SK-N-SH treated with all-trans-retinoic acid at 6 μM for 48 hours (cell line): ENCODE measurements around the gene GRM4.

Source experiments
- ATAC-seq: fragments of 200-7000 bp; cut with Tn5 transposase; 3 replicates; pipeline ENCODE4 v1.9.1; 2020; ENCODE audit warnings: mild to moderate bottlenecking, moderate library complexity
- ARNTL ChIP-seq: fragments of 450-650 bp; formaldehyde crosslinking; IDR thresholded peaks from 2 replicates; pipeline ENCODE4 v1.5.0; 2020; ENCODE audit warnings: low read depth, mild to moderate bottlenecking, moderate library complexity, borderline replicate concordance
- BACH2 ChIP-seq: fragments of 250-450 bp; sonication (Bioruptor Pico); IDR thresholded peaks from 2 replicates; pipeline ENCODE4 v1.9.0; 2021; ENCODE audit warnings: mild to moderate bottlenecking, borderline replicate concordance
- CREB5 ChIP-seq: fragments of 250-450 bp; sonication (Bioruptor Pico); IDR thresholded peaks from 2 replicates; pipeline ENCODE4 v1.5.1; 2020; ENCODE audit warnings: low read depth, mild to moderate bottlenecking, moderate library complexity
- CSDC2 ChIP-seq: fragments of 250-450 bp; sonication (Bioruptor Pico); IDR thresholded peaks from 2 replicates; pipeline ENCODE4 v1.5.0; 2020; ENCODE audit warnings: mild to moderate bottlenecking, moderate library complexity
- CSRNP3 ChIP-seq: fragments of 250-450 bp; sonication (Bioruptor Pico); IDR thresholded peaks from 2 replicates; pipeline ENCODE4 v1.5.1; 2021; ENCODE audit warnings: mild to moderate bottlenecking, moderate library complexity
- ESRRG ChIP-seq: fragments of 250-450 bp; sonication (Bioruptor Pico); IDR thresholded peaks from 2 replicates; pipeline ENCODE4 v1.6.1; 2021; ENCODE audit warnings: mild to moderate bottlenecking
- GLIS3 ChIP-seq: fragments of 250-450 bp; sonication (Bioruptor Pico); IDR thresholded peaks from 2 replicates; pipeline ENCODE4 v1.5.0; 2020; ENCODE audit warnings: mild to moderate bottlenecking, moderate library complexity
- ISL1 ChIP-seq: fragments of 250-450 bp; sonication (Bioruptor Pico); IDR thresholded peaks from 2 replicates; pipeline ENCODE4 v2.1.2; 2022; ENCODE audit warnings: mild to moderate bottlenecking, moderate library complexity
- OSR1 ChIP-seq: fragments of 250-450 bp; sonication (Bioruptor Pico); IDR thresholded peaks from 2 replicates; pipeline ENCODE4 v1.8.0; 2022; ENCODE audit warnings: moderate library complexity, mild to moderate bottlenecking, inconsistent platforms
- PATZ1 ChIP-seq: fragments of 250-450 bp; sonication (Bioruptor Pico); IDR thresholded peaks from 2 replicates; pipeline ENCODE4 v1.8.0; 2020; ENCODE audit warnings: mild to moderate bottlenecking, moderate library complexity, borderline replicate concordance
- POU6F1 ChIP-seq: fragments of 250-450 bp; sonication (Bioruptor Pico); IDR thresholded peaks from 2 replicates; pipeline ENCODE4 v1.8.0; 2021; ENCODE audit warnings: low read depth, mild to moderate bottlenecking, moderate library complexity, borderline replicate concordance
- PPARA ChIP-seq: fragments of 250-450 bp; sonication (Bioruptor Pico); IDR thresholded peaks from 2 replicates; pipeline ENCODE4 v1.5.0; 2020; ENCODE audit warnings: mild to moderate bottlenecking, borderline replicate concordance
- RARB ChIP-seq: fragments of 250-450 bp; sonication (Bioruptor Pico); IDR thresholded peaks from 2 replicates; pipeline ENCODE4 v1.8.0; 2021; ENCODE audit warnings: mild to moderate bottlenecking, moderate library complexity
- SNAI2 ChIP-seq: fragments of 250-450 bp; sonication (Bioruptor Pico); IDR thresholded peaks from 2 replicates; pipeline ENCODE4 v1.5.0; 2020; ENCODE audit warnings: mild to moderate bottlenecking, moderate library complexity
- TCF4 ChIP-seq: fragments of 250-450 bp; sonication (Bioruptor Pico); IDR thresholded peaks from 2 replicates; pipeline ENCODE4 v1.8.0; 2021; ENCODE audit warnings: mild to moderate bottlenecking, moderate library complexity, borderline replicate concordance
- TOX ChIP-seq: fragments of 250-450 bp; sonication (Bioruptor Pico); IDR thresholded peaks from 2 replicates; pipeline ENCODE4 v1.8.0; 2021; ENCODE audit warnings: mild to moderate bottlenecking, moderate library complexity, borderline replicate concordance
- ZC3H10 ChIP-seq: fragments of 250-450 bp; sonication (Bioruptor Pico); IDR thresholded peaks from 2 replicates; pipeline ENCODE4 v1.5.1; 2021; ENCODE audit warnings: mild to moderate bottlenecking, moderate library complexity
- ZFP3 ChIP-seq: fragments of 250-450 bp; sonication (Bioruptor Pico); IDR thresholded peaks from 2 replicates; pipeline ENCODE4 v1.5.0; 2020; ENCODE audit warnings: mild to moderate bottlenecking, moderate library complexity
- ZFP30 ChIP-seq: fragments of 450-650 bp; formaldehyde crosslinking; IDR thresholded peaks from 2 replicates; pipeline ENCODE4 v1.5.0; 2022; ENCODE audit warnings: mild to moderate bottlenecking, moderate library complexity
- ZNF565 ChIP-seq: fragments of 450-650 bp; formaldehyde crosslinking; conservative IDR thresholded peaks from 2 replicates; pipeline ENCODE4 v1.5.0; 2020; ENCODE audit warnings: low read depth, mild to moderate bottlenecking, moderate library complexity
- ZNF70 ChIP-seq: fragments of 450-650 bp; formaldehyde crosslinking; IDR thresholded peaks from 2 replicates; pipeline ENCODE4 v1.5.0; 2020; ENCODE audit warnings: mild to moderate bottlenecking, moderate library complexity
- ZNF8 ChIP-seq: fragments of 450-650 bp; formaldehyde crosslinking; IDR thresholded peaks from 2 replicates; pipeline ENCODE4 v1.5.0; 2020; ENCODE audit warnings: mild to moderate bottlenecking, moderate library complexity
- TF ChIP-seq, protein P1 (sequence below): fragments of 250-450 bp; sonication (Bioruptor Pico); IDR thresholded peaks from 2 replicates; pipeline ENCODE4 v1.5.0; 2020; ENCODE audit warnings: mild to moderate bottlenecking, moderate library complexity

Gene GRM4

GRCh38 chr6:34110610-34111009 is 35.3 kb downstream of the GRM4 start:
- TF ChIP-seq ZNF8 (CRISPR knock-in tag), result no peak
- TF ChIP-seq CREB5, result no peak
- TF ChIP-seq ZFP3 (CRISPR knock-in tag), result no peak
- no peak for TF ChIP-seq ZNF565
- TF ChIP-seq CSDC2 (CRISPR knock-in tag), result no peak
- TF ChIP-seq BACH2, result no peak
- no peak for TF ChIP-seq PPARA (CRISPR knock-in tag)
- no peak for TF ChIP-seq OSR1
- no peak for TF ChIP-seq ARNTL (CRISPR knock-in tag)
- TF ChIP-seq TOX, result no peak
- TF ChIP-seq ZNF70, result no peak
- TF ChIP-seq SNAI2 (CRISPR knock-in tag), result no peak
- TF ChIP-seq POU6F1 (CRISPR knock-in tag), result no peak
- ATAC-seq, result no peak

- ATAC-seq, result no peak
- no peak for TF ChIP-seq CREB5
- TF ChIP-seq GLIS3 (CRISPR knock-in tag), result no peak
- no peak for TF ChIP-seq ZFP30
- TF ChIP-seq, protein P1, sequence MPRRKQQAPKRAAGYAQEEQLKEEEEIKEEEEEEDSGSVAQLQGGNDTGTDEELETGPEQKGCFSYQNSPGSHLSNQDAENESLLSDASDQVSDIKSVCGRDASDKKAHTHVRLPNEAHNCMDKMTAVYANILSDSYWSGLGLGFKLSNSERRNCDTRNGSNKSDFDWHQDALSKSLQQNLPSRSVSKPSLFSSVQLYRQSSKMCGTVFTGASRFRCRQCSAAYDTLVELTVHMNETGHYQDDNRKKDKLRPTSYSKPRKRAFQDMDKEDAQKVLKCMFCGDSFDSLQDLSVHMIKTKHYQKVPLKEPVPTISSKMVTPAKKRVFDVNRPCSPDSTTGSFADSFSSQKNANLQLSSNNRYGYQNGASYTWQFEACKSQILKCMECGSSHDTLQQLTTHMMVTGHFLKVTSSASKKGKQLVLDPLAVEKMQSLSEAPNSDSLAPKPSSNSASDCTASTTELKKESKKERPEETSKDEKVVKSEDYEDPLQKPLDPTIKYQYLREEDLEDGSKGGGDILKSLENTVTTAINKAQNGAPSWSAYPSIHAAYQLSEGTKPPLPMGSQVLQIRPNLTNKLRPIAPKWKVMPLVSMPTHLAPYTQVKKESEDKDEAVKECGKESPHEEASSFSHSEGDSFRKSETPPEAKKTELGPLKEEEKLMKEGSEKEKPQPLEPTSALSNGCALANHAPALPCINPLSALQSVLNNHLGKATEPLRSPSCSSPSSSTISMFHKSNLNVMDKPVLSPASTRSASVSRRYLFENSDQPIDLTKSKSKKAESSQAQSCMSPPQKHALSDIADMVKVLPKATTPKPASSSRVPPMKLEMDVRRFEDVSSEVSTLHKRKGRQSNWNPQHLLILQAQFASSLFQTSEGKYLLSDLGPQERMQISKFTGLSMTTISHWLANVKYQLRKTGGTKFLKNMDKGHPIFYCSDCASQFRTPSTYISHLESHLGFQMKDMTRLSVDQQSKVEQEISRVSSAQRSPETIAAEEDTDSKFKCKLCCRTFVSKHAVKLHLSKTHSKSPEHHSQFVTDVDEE (CRISPR knock-in tag), result no peak
- TF ChIP-seq TCF4, result no peak
- no peak for TF ChIP-seq PPARA (CRISPR knock-in tag)
- no peak for TF ChIP-seq ISL1 (CRISPR knock-in tag)
- no peak for TF ChIP-seq ZC3H10 (CRISPR knock-in tag)
- TF ChIP-seq OSR1, result no peak
- TF ChIP-seq ZNF565, result no peak
- no peak for TF ChIP-seq ZNF8 (CRISPR knock-in tag)
- no peak for TF ChIP-seq ARNTL (CRISPR knock-in tag)
- TF ChIP-seq CSDC2 (CRISPR knock-in tag), result no peak
- no peak for TF ChIP-seq TOX
- no peak for TF ChIP-seq PATZ1 (CRISPR knock-in tag)
- TF ChIP-seq POU6F1 (CRISPR knock-in tag), result no peak
- TF ChIP-seq ESRRG (CRISPR knock-in tag), result no peak
- no peak for TF ChIP-seq CSRNP3 (CRISPR knock-in tag)
- TF ChIP-seq RARB, result no peak
Observed at GRCh38 chr6:34108176-34108575, 37.7 kb downstream of the GRM4 start.
